Ishikawa (cell line): ENCODE measurements around the gene CSPG5.

Experiments used
- CREB1 ChIP-seq: IDR thresholded peaks from 2 replicates; pipeline ENCODE4 v1.6.1; 2012; ENCODE audit warnings: low read depth
- EGR1 ChIP-seq: IDR thresholded peaks from 2 replicates; pipeline ENCODE4 v1.6.1; 2012
- YY1 ChIP-seq: IDR thresholded peaks from 2 replicates; pipeline ENCODE4 v1.6.1; 2012; ENCODE audit warnings: low read depth
- TF ChIP-seq, protein P1 (sequence below): IDR thresholded peaks from 2 replicates; pipeline ENCODE4 v1.6.1; 2012; ENCODE audit warnings: low read depth, mild to moderate bottlenecking

DNA sequence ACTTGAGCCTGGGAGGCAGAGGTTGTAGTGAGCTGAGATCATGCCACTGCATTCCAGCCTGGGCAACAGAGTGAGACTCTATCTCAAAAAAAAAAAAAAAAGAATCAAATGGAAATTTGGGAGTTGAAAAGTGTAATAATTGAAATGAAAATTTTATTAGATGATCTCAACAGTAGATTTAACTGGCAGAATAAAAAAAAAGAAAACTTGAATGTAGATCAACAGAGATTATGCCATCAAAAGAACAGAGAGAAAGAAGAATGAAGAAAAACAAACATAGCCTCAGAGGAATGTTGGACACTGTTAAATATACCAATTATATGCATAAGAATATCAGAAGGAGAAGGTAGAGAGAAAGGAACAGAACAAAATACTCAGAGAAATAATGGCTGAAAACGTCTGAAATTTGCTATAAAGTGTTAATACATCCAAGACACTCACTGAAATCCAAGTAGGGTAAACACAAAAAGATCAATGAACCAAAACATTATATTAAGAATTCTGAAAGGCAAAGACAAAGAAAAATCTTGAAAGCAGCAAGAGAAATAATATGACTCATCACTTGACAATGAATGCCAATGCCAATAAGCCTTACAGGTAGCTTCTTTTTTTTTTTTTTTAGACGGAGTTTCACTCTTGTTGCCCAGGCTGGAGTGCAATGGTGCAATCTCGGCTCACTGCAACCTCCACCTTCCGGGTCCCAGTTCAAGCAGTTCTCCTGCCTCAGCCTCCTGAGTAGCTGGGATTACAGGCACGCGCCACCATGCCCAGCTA lies 50.5 kb downstream of the CSPG5 start:
- TF ChIP-seq EGR1 (no peak), CREB1 (no peak), YY1 (no peak)
- TF ChIP-seq, protein P1, sequence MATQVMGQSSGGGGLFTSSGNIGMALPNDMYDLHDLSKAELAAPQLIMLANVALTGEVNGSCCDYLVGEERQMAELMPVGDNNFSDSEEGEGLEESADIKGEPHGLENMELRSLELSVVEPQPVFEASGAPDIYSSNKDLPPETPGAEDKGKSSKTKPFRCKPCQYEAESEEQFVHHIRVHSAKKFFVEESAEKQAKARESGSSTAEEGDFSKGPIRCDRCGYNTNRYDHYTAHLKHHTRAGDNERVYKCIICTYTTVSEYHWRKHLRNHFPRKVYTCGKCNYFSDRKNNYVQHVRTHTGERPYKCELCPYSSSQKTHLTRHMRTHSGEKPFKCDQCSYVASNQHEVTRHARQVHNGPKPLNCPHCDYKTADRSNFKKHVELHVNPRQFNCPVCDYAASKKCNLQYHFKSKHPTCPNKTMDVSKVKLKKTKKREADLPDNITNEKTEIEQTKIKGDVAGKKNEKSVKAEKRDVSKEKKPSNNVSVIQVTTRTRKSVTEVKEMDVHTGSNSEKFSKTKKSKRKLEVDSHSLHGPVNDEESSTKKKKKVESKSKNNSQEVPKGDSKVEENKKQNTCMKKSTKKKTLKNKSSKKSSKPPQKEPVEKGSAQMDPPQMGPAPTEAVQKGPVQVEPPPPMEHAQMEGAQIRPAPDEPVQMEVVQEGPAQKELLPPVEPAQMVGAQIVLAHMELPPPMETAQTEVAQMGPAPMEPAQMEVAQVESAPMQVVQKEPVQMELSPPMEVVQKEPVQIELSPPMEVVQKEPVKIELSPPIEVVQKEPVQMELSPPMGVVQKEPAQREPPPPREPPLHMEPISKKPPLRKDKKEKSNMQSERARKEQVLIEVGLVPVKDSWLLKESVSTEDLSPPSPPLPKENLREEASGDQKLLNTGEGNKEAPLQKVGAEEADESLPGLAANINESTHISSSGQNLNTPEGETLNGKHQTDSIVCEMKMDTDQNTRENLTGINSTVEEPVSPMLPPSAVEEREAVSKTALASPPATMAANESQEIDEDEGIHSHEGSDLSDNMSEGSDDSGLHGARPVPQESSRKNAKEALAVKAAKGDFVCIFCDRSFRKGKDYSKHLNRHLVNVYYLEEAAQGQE: no peak
